ENCODE measurements around the gene ACOT7. TPM values are rescaled to one million over a fixed set of nuclear protein-coding genes. Genes with fewer than 3 reads are reported as not detected.
A peak's percentile ranks its signal among the peaks of the same experiment; 100 is the strongest.

ACOT7 gene
- total RNA-seq, 4 donors from 2014 or later: 21.1 to 27.7 (median 24.6) TPM

DNA sequence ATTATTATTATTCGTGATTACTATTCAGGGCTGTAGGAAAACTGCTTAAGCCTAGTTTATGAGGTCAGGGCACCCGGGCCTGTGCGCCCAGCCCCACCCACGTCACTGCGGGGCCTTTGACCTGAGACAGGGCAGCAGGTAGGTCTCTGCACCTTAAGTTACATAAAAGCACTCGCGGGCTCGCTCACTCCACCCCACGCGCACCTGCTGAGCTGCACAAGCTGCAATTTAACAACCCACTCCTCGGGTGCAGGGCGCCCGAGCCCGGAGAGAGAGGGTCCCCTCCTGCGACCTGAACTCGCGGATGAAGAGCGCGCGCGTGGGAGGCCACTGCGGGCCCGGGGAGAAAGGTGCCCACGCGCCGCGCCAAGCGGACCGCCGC is 158.3 kb downstream of the ACOT7 start:
- WGBS, 2 donors: 0% methylated on average over 22 to 26 of the region's 30 CpGs
- DNase-seq (ENCODE audit: low spot score in 2 of 2): no peak
- no peak for TF ChIP-seq POLR2A (IDR thresholded peaks at IDR 0.05)
- TF ChIP-seq, protein P1, sequence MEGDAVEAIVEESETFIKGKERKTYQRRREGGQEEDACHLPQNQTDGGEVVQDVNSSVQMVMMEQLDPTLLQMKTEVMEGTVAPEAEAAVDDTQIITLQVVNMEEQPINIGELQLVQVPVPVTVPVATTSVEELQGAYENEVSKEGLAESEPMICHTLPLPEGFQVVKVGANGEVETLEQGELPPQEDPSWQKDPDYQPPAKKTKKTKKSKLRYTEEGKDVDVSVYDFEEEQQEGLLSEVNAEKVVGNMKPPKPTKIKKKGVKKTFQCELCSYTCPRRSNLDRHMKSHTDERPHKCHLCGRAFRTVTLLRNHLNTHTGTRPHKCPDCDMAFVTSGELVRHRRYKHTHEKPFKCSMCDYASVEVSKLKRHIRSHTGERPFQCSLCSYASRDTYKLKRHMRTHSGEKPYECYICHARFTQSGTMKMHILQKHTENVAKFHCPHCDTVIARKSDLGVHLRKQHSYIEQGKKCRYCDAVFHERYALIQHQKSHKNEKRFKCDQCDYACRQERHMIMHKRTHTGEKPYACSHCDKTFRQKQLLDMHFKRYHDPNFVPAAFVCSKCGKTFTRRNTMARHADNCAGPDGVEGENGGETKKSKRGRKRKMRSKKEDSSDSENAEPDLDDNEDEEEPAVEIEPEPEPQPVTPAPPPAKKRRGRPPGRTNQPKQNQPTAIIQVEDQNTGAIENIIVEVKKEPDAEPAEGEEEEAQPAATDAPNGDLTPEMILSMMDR (IDR thresholded peaks at IDR 0.05): no peak
- intact Hi-C loops (cut with DNase I; ENCODE audit: low total_unique reads): no loop called here
- H3K4me3 ChIP-seq (ENCODE audit: low read depth, poor library complexity, severe bottlenecking): peak overlapping the region; percentile 69

DNA sequence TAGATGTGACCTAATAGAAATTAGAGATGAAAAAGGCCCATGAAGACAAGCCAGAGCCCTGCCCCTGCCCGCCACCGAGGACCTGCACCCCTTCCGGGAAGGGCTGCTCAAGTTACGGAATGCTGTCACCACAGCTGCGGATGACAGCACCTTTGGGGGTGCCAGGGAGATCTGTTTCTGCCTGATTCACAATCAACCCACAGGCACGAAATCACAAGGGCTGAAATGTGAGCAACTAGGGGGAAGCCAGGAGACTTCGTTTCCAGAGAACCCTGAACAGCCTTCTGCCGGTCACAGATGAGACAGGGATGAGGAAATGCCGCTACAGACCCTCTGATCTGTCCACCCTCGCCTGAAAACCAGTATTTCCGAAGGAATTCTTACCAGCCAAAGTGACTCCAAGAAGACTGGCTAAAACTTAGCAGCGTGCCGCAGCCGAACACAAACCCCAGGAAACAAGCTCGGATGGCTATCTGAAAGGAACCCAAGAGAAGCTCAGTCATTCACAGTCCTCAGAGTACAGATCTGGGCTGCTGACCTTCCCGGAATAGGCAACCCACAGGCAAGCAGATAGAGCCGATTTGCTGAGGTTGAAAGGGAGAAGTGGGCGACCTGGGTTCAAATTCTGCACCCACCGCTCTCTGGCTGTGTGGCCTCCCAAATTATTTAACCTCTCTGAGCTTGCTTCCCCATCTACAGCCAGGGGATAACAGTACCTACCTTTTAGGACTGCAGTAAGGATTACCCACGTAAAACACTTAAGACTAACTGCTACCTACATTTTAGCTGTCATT is 158.9 kb downstream of the ACOT7 start:
- no peak for DNase-seq (ENCODE audit: low spot score in 2 of 2)
- peak overlapping the region; percentile 69 for H3K4me3 ChIP-seq (ENCODE audit: low read depth, poor library complexity, severe bottlenecking)
- WGBS, 2 donors: 41 to 46% methylated on average over 20 of the region's 20 CpGs
- intact Hi-C loops (cut with DNase I; ENCODE audit: low total_unique reads): no loop called here
- TF ChIP-seq POLR2A (IDR thresholded peaks at IDR 0.05): no peak
- TF ChIP-seq, protein P1 (IDR thresholded peaks at IDR 0.05): no peak

DNA sequence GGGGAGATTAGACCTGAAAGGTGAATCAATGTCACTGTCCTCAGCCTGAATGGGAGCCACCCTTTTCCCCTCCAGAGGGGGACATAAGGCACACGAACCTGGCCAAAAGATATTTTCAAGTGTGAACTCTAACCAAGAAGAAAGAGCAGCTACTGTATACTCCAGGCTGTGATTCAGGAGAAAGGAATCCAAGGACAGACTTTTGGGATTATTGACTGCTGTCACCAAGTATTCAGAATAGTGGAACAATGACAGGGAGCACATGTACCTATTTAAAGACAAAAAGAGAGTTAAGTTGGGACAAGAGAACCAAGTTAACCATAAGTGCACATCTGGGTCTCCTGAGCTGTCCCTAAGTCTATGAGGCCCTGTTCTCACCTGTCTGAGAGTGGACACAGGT is 160.2 kb downstream of the ACOT7 start:
- DNase-seq (ENCODE audit: low spot score in 2 of 2): no peak
- intact Hi-C loops (cut with DNase I; ENCODE audit: low total_unique reads): no loop called here
- TF ChIP-seq POLR2A (IDR thresholded peaks at IDR 0.05): no peak
- TF ChIP-seq, protein P1 (IDR thresholded peaks at IDR 0.05): no peak
- H3K4me3 ChIP-seq (ENCODE audit: low read depth, poor library complexity, severe bottlenecking): no peak overlapping the region
- WGBS, 2 donors: 50 to 68% methylated on average over 1 of the region's 1 CpG

DNA sequence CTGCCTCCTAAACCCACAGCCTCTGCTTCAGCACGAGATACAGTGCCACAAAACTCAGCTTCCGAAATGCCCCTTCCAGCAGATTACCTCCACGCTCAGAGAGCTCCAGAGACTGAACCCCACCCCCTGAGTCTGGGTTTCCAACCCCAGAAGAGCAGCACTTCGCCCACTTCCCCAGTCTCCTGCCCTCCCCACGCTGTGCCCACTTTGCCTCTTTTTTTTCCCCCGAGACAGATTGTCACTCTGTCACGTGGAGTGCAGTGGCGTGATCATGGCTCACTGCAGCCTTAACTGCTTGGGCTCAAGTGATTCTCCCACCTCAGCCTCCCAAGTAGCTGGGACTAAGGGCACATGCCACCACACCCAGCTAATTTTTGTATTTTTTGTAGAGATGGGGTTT is 167.9 kb downstream of the ACOT7 start:
- no peak overlapping the region for H3K4me3 ChIP-seq (ENCODE audit: low read depth, poor library complexity, severe bottlenecking)
- 92 to 96% methylated on average over 8 of the region's 8 CpGs for WGBS, 2 donors
- no peak for DNase-seq (ENCODE audit: low spot score in 2 of 2)
- intact Hi-C loops (cut with DNase I; ENCODE audit: low total_unique reads): no loop called here
- TF ChIP-seq, protein P1 (IDR thresholded peaks at IDR 0.05): no peak
- TF ChIP-seq POLR2A (IDR thresholded peaks at IDR 0.05): no peak

DNA sequence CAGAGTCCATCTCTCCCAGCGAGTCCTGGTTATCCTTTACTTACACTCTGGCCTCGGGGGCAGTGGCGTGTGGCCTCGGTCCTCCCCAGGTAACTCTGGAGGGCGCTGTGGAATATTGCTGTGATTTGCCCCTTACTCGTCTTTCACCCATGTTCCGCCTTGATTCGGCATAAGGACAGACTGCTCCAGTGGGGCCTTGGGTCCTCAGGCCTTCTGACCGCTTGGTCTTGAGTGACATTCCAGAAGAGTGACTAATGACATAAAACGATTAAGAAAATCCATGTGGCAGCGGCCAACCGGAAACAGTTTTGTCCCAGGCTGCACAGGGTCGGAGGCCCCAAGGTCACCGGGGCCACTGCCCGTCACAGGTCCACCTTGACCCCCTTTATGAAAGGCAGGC is 168.8 kb downstream of the ACOT7 start:
- WGBS, 2 donors: 86 to 91% methylated on average over 15 of the region's 15 CpGs
- DNase-seq (ENCODE audit: low spot score in 2 of 2): no peak
- no peak overlapping the region for H3K4me3 ChIP-seq (ENCODE audit: low read depth, poor library complexity, severe bottlenecking)
- TF ChIP-seq, protein P1 (IDR thresholded peaks at IDR 0.05): no peak
- no peak for TF ChIP-seq POLR2A (IDR thresholded peaks at IDR 0.05)
- intact Hi-C loops (cut with DNase I; ENCODE audit: low total_unique reads): no loop called here

DNA sequence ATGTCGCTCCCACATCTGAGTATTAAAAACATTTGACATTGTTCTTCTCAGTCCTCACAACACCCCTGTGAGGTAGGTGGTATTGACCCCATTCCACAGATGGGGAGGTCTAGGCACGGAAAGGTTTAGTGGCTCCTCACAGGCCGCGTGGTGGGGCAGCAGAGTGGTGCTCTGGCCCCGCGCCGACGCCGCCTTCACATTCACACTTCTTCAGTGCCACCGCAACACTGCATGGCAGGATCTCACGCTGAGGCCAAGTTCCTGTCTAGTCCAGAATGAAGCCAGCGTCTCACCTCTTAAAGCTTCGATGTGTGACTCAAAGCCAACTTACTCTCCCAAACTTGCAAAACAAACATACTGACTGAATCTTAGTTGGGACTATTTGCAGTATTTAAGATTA is 169.9 kb downstream of the ACOT7 start:
- intact Hi-C loops (cut with DNase I; ENCODE audit: low total_unique reads): no loop called here
- TF ChIP-seq, protein P1 (IDR thresholded peaks at IDR 0.05): no peak
- TF ChIP-seq POLR2A (IDR thresholded peaks at IDR 0.05): no peak

More for the DNA sequence above, 169.9 kb downstream of the ACOT7 start:
- no peak for DNase-seq (ENCODE audit: low spot score in 2 of 2)
- 95 to 98% methylated on average over 13 of the region's 13 CpGs for WGBS, 2 donors
- no peak overlapping the region for H3K4me3 ChIP-seq (ENCODE audit: low read depth, poor library complexity, severe bottlenecking)

Data from lower leg skin (tissue), 4 donors.